ENCODE measurements around the gene EPC1. TPM values are rescaled to one million over a fixed set of nuclear protein-coding genes. Genes with fewer than 3 reads are reported as not detected.

Gene EPC1
- total and polyA plus RNA-seq, 5 donors from 2014 or later: 46.6 to 218 (median 62.2) TPM

DNA sequence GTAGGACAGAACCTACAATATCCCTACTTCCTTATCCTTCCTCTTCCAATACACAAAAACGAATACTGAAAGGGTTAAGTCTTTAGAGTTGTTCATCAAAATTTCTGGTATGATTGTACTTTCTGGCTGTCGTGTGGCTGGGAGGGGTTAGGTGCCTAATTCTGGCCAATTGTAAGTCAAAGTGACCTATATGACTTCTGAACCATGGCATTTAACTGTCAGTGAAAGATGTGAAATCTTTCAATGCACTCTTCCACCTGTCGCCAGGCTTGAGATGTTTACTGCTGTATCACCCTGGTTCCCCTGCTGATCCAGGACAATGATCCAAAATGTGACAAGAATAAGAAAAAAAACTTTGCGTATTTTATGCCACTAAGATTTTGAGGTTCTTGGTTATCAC lies 20.8 kb downstream of the EPC1 start:
- ATAC-seq (ENCODE audit: low read depth in 2 of 2): no peak
- no peak for DNase-seq
- H3K4me1 Mint-ChIP-seq: peaks cover 51 to 92% (median 74%) of the 10 kb centered on the region in 4 donors
- H3K9me3 Mint-ChIP-seq: no peaks in the 10 kb centered on the region
- Histone ChIP-seq H3K27ac (ENCODE audit: insufficient read depth, low read length, poor library complexity, severe bottlenecking) (peak overlapping the region; percentile 41), H3K4me3 (ENCODE audit: low read depth, low read length) (peak overlapping the region; percentile 66), H3K27me3 (ENCODE audit: control insufficient read depth, insufficient read depth, low read length) (no peaks in the 10 kb centered on the region), H3K4me1 (ENCODE audit: control insufficient read depth, insufficient read depth, low read length, poor library complexity, severe bottlenecking) (peaks cover 82% of the 10 kb centered on the region), H3K9me3 (ENCODE audit: control insufficient read depth in 2 of 2, low read length in 2 of 2) (no peaks in the 10 kb centered on the region), H3K36me3 (ENCODE audit: control insufficient read depth, insufficient read depth, low read length) (peaks cover 13% of the 10 kb centered on the region)
- H3K27ac Mint-ChIP-seq: peak overlapping the region in 1 of 3 donors; percentile 23
- H3K4me3 Mint-ChIP-seq: peak overlapping the region; percentile 18 to 72 (median 47)
- H3K36me3 Mint-ChIP-seq: peaks cover 14% of the 10 kb centered on the region
- H3K27me3 Mint-ChIP-seq: no peaks in the 10 kb centered on the region

DNA sequence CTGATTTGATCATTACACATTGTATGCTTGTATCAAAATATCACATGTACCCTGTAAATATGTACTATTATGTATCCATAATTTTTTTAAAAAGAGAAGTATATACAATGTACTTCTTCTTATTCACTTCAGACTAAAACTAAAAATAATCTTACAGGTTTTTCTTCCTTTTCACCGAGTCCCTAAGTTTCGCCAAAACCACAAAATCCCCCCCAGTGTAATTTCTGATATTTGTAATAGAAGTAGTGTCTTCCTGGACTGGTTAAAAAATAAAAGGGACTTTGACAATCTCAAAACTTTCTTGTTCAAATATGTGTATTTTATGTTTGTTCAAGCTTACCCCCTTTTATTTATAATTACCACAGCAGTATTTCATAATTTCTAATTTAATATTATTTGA lies 23.9 kb downstream of the EPC1 start:
- no peak overlapping the region for H3K4me3 Mint-ChIP-seq
- H3K36me3 Mint-ChIP-seq: peaks cover 10% of the 10 kb centered on the region
- ATAC-seq (ENCODE audit: low read depth in 2 of 2) (no peak), DNase-seq (no peak)
- peak overlapping the region in 1 of 3 donors; percentile 57 for H3K27ac Mint-ChIP-seq
- H3K4me1 Mint-ChIP-seq: peaks cover 44 to 92% (median 71%) of the 10 kb centered on the region in 4 donors
- peak overlapping the region; percentile 30 for H3K4me3 ChIP-seq (ENCODE audit: low read depth, low read length)
- no peaks in the 10 kb centered on the region for H3K27me3 ChIP-seq (ENCODE audit: control insufficient read depth, insufficient read depth, low read length)
- no peaks in the 10 kb centered on the region for H3K27me3 Mint-ChIP-seq
- H3K36me3 ChIP-seq (ENCODE audit: control insufficient read depth, insufficient read depth, low read length): peaks cover 9% of the 10 kb centered on the region
- H3K4me1 ChIP-seq (ENCODE audit: control insufficient read depth, insufficient read depth, low read length, poor library complexity, severe bottlenecking): peaks cover 81% of the 10 kb centered on the region
- no peaks in the 10 kb centered on the region for H3K9me3 Mint-ChIP-seq
- peak overlapping the region; percentile 39 for H3K27ac ChIP-seq (ENCODE audit: insufficient read depth, low read length, poor library complexity, severe bottlenecking)
- H3K9me3 ChIP-seq (ENCODE audit: control insufficient read depth in 2 of 2, low read length in 2 of 2): no peaks in the 10 kb centered on the region

- H3K4me3 ChIP-seq (ENCODE audit: low read depth, low read length): peak overlapping the region; percentile 35
- peak overlapping the region in 3 of 4 donors; percentile 21 to 38 (median 27) for H3K4me3 Mint-ChIP-seq
- DNase-seq (no peak), ATAC-seq (ENCODE audit: low read depth in 2 of 2) (no peak)
- H3K4me1 ChIP-seq (ENCODE audit: control insufficient read depth, insufficient read depth, low read length, poor library complexity, severe bottlenecking): peaks cover 81% of the 10 kb centered on the region
- H3K9me3 Mint-ChIP-seq: no peaks in the 10 kb centered on the region
- peak overlapping the region; percentile 25 for H3K27ac ChIP-seq (ENCODE audit: insufficient read depth, low read length, poor library complexity, severe bottlenecking)
- peak overlapping the region; percentile 64 to 90 (median 70) for H3K27ac Mint-ChIP-seq
- H3K36me3 Mint-ChIP-seq: peaks cover 7% of the 10 kb centered on the region
- H3K4me1 Mint-ChIP-seq: peaks cover 40 to 92% (median 69%) of the 10 kb centered on the region in 4 donors
- H3K9me3 ChIP-seq (ENCODE audit: control insufficient read depth in 2 of 2, low read length in 2 of 2): no peaks in the 10 kb centered on the region
- no peaks in the 10 kb centered on the region for H3K27me3 ChIP-seq (ENCODE audit: control insufficient read depth, insufficient read depth, low read length)
- H3K27me3 Mint-ChIP-seq: no peaks in the 10 kb centered on the region
- H3K36me3 ChIP-seq (ENCODE audit: control insufficient read depth, insufficient read depth, low read length): peaks cover 9% of the 10 kb centered on the region
Observed at GRCh38 chr10:32321016-32321631, 25.8 kb downstream of the EPC1 start.

GRCh38 chr10:32318476-32318896 lies 28.5 kb downstream of the EPC1 start:
- H3K4me3 Mint-ChIP-seq: peak overlapping the region; percentile 69 to 76 (median 74)
- peak overlapping the region; percentile 68 for H3K4me3 ChIP-seq (ENCODE audit: low read depth, low read length)
- no peaks in the 10 kb centered on the region for H3K9me3 ChIP-seq (ENCODE audit: control insufficient read depth in 2 of 2, low read length in 2 of 2)
- ATAC-seq (ENCODE audit: low read depth in 2 of 2): peak in 1 of 2 donors; percentile 21
- peak overlapping the region; percentile 88 to 90 (median 90) for H3K27ac Mint-ChIP-seq
- H3K4me1 ChIP-seq (ENCODE audit: control insufficient read depth, insufficient read depth, low read length, poor library complexity, severe bottlenecking): peaks cover 84% of the 10 kb centered on the region
- no peaks in the 10 kb centered on the region for H3K9me3 Mint-ChIP-seq
- no peaks in the 10 kb centered on the region for H3K27me3 ChIP-seq (ENCODE audit: control insufficient read depth, insufficient read depth, low read length)
- peaks cover 7% of the 10 kb centered on the region for H3K36me3 Mint-ChIP-seq
- DNase-seq: peak in 1 of 3 donors; percentile 37
- no peaks in the 10 kb centered on the region for H3K27me3 Mint-ChIP-seq
- peaks cover 6% of the 10 kb centered on the region for H3K36me3 ChIP-seq (ENCODE audit: control insufficient read depth, insufficient read depth, low read length)
- H3K27ac ChIP-seq (ENCODE audit: insufficient read depth, low read length, poor library complexity, severe bottlenecking): peak overlapping the region; percentile 79
- H3K4me1 Mint-ChIP-seq: peaks cover 57 to 90% (median 77%) of the 10 kb centered on the region in 4 donors

DNA sequence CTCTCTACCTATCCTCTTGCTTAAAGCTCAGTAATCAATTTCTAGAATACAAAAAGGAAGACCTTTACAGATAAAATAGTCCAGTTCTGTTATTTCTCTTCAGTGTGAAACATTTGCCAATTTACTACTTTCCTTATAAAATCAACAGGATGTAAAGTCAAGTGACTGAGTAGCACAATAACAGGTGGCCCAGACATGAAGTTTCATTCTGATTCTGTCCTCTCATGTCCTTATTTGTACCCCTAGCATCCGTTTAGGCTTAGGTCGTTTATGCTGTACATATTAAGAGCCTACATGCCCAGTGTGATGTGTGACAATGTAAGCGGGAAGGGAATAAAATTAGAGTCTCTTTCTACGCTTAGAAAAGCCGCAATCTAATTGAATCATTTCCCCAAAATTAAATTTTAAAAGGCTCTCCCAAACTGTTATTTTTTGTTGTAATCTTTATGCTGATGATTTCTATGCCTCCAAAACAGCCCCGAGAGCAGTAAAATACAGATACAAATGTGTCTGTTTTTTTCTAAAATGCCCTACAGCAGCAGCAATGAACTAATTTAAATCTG lies 29.1 kb downstream of the EPC1 start:
- H3K27me3 ChIP-seq (ENCODE audit: control insufficient read depth, insufficient read depth, low read length): no peaks in the 10 kb centered on the region
- peak overlapping the region; percentile 79 for H3K27ac ChIP-seq (ENCODE audit: insufficient read depth, low read length, poor library complexity, severe bottlenecking)
- H3K9me3 ChIP-seq (ENCODE audit: control insufficient read depth in 2 of 2, low read length in 2 of 2): no peaks in the 10 kb centered on the region
- H3K36me3 ChIP-seq (ENCODE audit: control insufficient read depth, insufficient read depth, low read length): peaks cover 6% of the 10 kb centered on the region
- H3K4me1 ChIP-seq (ENCODE audit: control insufficient read depth, insufficient read depth, low read length, poor library complexity, severe bottlenecking): peaks cover 85% of the 10 kb centered on the region
- ATAC-seq (ENCODE audit: low read depth in 2 of 2): peak; percentile 95 to 96
- Mint-ChIP-seq H3K36me3 (peaks cover 7% of the 10 kb centered on the region), H3K27ac (peak overlapping the region; percentile 88 to 90 (median 90)), H3K4me3 (peak overlapping the region; percentile 69 to 76 (median 74)), H3K27me3 (no peaks in the 10 kb centered on the region), H3K9me3 (no peaks in the 10 kb centered on the region), H3K4me1 (peaks cover 63 to 92% (median 79%) of the 10 kb centered on the region in 4 donors)
- peak overlapping the region; percentile 68 for H3K4me3 ChIP-seq (ENCODE audit: low read depth, low read length)
- DNase-seq: peak in 2 of 3 donors; percentile 58 to 89

- DNase-seq: no peak
- H3K27me3 ChIP-seq (ENCODE audit: control insufficient read depth, insufficient read depth, low read length): no peaks in the 10 kb centered on the region
- H3K4me1 ChIP-seq (ENCODE audit: control insufficient read depth, insufficient read depth, low read length, poor library complexity, severe bottlenecking): peaks cover 86% of the 10 kb centered on the region
- H3K36me3 ChIP-seq (ENCODE audit: control insufficient read depth, insufficient read depth, low read length): peaks cover 5% of the 10 kb centered on the region
- Mint-ChIP-seq H3K36me3 (peaks cover 3% of the 10 kb centered on the region), H3K9me3 (no peaks in the 10 kb centered on the region), H3K27me3 (no peaks in the 10 kb centered on the region), H3K27ac (peak overlapping the region; percentile 76 to 90 (median 86)), H3K4me1 (peaks cover 61 to 92% (median 75%) of the 10 kb centered on the region in 4 donors), H3K4me3 (peak overlapping the region; percentile 25 to 70 (median 40))
- no peak for ATAC-seq (ENCODE audit: low read depth in 2 of 2)
- H3K9me3 ChIP-seq (ENCODE audit: control insufficient read depth in 2 of 2, low read length in 2 of 2): no peaks in the 10 kb centered on the region
- peak overlapping the region; percentile 62 for H3K27ac ChIP-seq (ENCODE audit: insufficient read depth, low read length, poor library complexity, severe bottlenecking)
- peak overlapping the region; percentile 39 for H3K4me3 ChIP-seq (ENCODE audit: low read depth, low read length)
Observed at GRCh38 chr10:32315424-32315823, 31.5 kb downstream of the EPC1 start.

DNA sequence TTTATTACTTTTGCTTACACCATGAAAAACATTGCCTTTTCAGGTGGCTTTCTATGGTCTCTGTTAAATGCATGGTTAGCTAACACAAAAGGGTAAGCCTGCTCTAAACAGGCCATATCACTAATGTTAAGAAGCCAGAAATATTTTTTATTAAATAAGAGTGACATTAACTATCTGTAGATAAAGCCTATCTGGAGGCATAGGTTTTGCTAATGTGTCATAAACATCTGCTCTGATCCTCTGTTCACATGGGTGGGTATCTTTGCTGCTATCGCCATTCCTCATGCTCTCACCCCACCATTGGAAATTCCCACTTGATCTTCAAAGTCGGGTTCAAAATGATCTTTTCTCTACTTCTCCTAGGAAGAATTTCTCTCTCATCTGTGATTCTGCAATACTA lies 32.4 kb downstream of the EPC1 start:
- H3K4me1 Mint-ChIP-seq: peaks cover 64 to 92% (median 76%) of the 10 kb centered on the region in 4 donors
- peak overlapping the region; percentile 23 to 74 (median 44) for H3K4me3 Mint-ChIP-seq
- Histone ChIP-seq H3K36me3 (ENCODE audit: control insufficient read depth, insufficient read depth, low read length) (peaks cover 9% of the 10 kb centered on the region), H3K4me3 (ENCODE audit: low read depth, low read length) (peak overlapping the region; percentile 39), H3K27me3 (ENCODE audit: control insufficient read depth, insufficient read depth, low read length) (no peaks in the 10 kb centered on the region), H3K27ac (ENCODE audit: insufficient read depth, low read length, poor library complexity, severe bottlenecking) (peak overlapping the region; percentile 62), H3K9me3 (ENCODE audit: control insufficient read depth in 2 of 2, low read length in 2 of 2) (no peaks in the 10 kb centered on the region), H3K4me1 (ENCODE audit: control insufficient read depth, insufficient read depth, low read length, poor library complexity, severe bottlenecking) (peaks cover 78% of the 10 kb centered on the region)
- DNase-seq (no peak), ATAC-seq (ENCODE audit: low read depth in 2 of 2) (no peak)
- no peaks in the 10 kb centered on the region for H3K9me3 Mint-ChIP-seq
- no peaks in the 10 kb centered on the region for H3K27me3 Mint-ChIP-seq
- H3K27ac Mint-ChIP-seq: peak overlapping the region; percentile 1 to 56 (median 11)
- peaks cover 3% of the 10 kb centered on the region for H3K36me3 Mint-ChIP-seq

All from CD4-positive, CD25-positive, alpha-beta regulatory T cell (primary cell).